Fibroblast of lung (primary cell): ENCODE data around the gene CRB1.

Source experiments
- EZH2 ChIP-seq: IDR thresholded peaks from 2 replicates; pipeline ENCODE4 v1.5.1; 2012; ENCODE audit warnings: low read length, control low read depth, mild to moderate bottlenecking; ENCODE audit errors: missing control alignments
- TF ChIP-seq, protein P1 (sequence below), 2 donors: IDR thresholded peaks in 1 of 2; conservative IDR thresholded peaks in 1 of 2; 1 replicate in 1 of 2; 2 replicates in 1 of 2; pipeline ENCODE4 v1.5.1; 2011 to 2012; ENCODE audit warnings: low read length in 2 of 2, control low read depth in 1 of 2, inconsistent platforms in 1 of 2, low read depth in 1 of 2, mild to moderate bottlenecking in 1 of 2

DNA sequence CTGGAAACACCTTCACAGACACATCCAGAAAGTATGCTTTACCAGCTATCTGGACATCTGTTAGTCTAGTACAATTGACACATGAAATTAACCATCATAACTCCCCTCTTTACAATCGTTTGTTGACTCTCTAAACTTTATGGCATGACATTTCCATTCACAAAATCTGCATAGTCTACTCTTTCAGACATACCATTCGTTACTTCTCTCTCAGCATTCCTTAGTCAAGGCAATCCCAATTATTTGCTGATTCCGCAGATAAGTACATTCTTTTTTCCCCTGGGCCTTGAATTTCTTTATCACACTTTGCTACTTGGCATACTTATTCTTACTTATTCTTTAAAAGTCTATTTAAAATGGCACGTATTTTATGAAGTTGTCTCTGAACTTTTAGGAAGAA is 15.1 kb upstream of the CRB1 start:
- TF ChIP-seq, protein P1, sequence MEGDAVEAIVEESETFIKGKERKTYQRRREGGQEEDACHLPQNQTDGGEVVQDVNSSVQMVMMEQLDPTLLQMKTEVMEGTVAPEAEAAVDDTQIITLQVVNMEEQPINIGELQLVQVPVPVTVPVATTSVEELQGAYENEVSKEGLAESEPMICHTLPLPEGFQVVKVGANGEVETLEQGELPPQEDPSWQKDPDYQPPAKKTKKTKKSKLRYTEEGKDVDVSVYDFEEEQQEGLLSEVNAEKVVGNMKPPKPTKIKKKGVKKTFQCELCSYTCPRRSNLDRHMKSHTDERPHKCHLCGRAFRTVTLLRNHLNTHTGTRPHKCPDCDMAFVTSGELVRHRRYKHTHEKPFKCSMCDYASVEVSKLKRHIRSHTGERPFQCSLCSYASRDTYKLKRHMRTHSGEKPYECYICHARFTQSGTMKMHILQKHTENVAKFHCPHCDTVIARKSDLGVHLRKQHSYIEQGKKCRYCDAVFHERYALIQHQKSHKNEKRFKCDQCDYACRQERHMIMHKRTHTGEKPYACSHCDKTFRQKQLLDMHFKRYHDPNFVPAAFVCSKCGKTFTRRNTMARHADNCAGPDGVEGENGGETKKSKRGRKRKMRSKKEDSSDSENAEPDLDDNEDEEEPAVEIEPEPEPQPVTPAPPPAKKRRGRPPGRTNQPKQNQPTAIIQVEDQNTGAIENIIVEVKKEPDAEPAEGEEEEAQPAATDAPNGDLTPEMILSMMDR (conservative IDR thresholded peaks at IDR 0.05 in 1 of 2, IDR thresholded peaks at IDR 0.05 in 1 of 2; ENCODE audit: low read depth in 1 of 2, low read length in 2 of 2): no peak
- no peak for TF ChIP-seq EZH2
